Mesenchymal stem cell (in vitro differentiated cells and primary cell): ENCODE results near the gene RYR1.

Source experiments
- DNase-seq: peaks from one replicate; pipeline ENCODE4 v3.0.0-alpha.2; 2013
- H2AFZ ChIP-seq: one replicate; pipeline ENCODE4 v1.6.1; 2013; ENCODE audit warnings: low read depth, mild to moderate bottlenecking, control low read depth, inconsistent platforms, low read length, moderate library complexity
- H2AK5ac ChIP-seq: 2 replicates; pipeline ENCODE4 v1.6.1; 2013; ENCODE audit warnings: low read length, moderate library complexity, mild to moderate bottlenecking, inconsistent platforms; ENCODE audit not compliant: severe bottlenecking
- H2BK120ac ChIP-seq: one replicate; pipeline ENCODE4 v1.6.1; 2013; ENCODE audit warnings: low read depth, mild to moderate bottlenecking, inconsistent platforms, low read length, moderate library complexity
- H2BK12ac ChIP-seq, 2 experiments: one replicate each; pipeline ENCODE4 v1.6.1; 2013; ENCODE audit warnings: inconsistent platforms in 2 of 2, low read length in 2 of 2, mild to moderate bottlenecking in 2 of 2, moderate library complexity in 2 of 2, control low read depth in 1 of 2
- H2BK15ac ChIP-seq: one replicate; pipeline ENCODE4 v1.6.1; 2013; ENCODE audit warnings: mild to moderate bottlenecking, low read depth, inconsistent platforms; ENCODE audit not compliant: poor library complexity, severe bottlenecking
- H2BK5ac ChIP-seq: 2 replicates; pipeline ENCODE4 v1.6.1; 2013; ENCODE audit warnings: low read depth, mild to moderate bottlenecking, low read length, control low read depth, inconsistent platforms; ENCODE audit not compliant: poor library complexity, severe bottlenecking
- H3K14ac ChIP-seq, 2 experiments: one replicate each; pipeline ENCODE4 v1.6.1; 2013; ENCODE audit warnings: inconsistent platforms in 2 of 2, low read length in 2 of 2, control low read depth in 1 of 2, mild to moderate bottlenecking in 1 of 2, moderate library complexity in 1 of 2
- H3K18ac ChIP-seq, 2 experiments: one replicate each; pipeline ENCODE4 v1.6.1; 2013; ENCODE audit warnings: inconsistent platforms in 2 of 2, low read length in 2 of 2, control low read depth in 1 of 2, low read depth in 1 of 2, mild to moderate bottlenecking in 1 of 2
- H3K23ac ChIP-seq, 2 experiments: one replicate each; pipeline ENCODE4 v1.6.1; 2013; ENCODE audit warnings: inconsistent platforms in 2 of 2, low read length in 2 of 2, mild to moderate bottlenecking in 2 of 2, moderate library complexity in 2 of 2, control low read depth in 1 of 2
- H3K27ac ChIP-seq: 2 replicates; pipeline ENCODE4 v1.5.1; 2013; ENCODE audit warnings: mild to moderate bottlenecking, moderate library complexity, low read length, control low read depth, inconsistent platforms; ENCODE audit not compliant: poor library complexity, severe bottlenecking
- H3K27me3 ChIP-seq, 2 experiments: 2 replicates each; pipeline versions ENCODE4 v1.6.1 to v1.7.0; 2013; ENCODE audit warnings: low read length in 2 of 2, mild to moderate bottlenecking in 2 of 2, moderate library complexity in 2 of 2, control low read depth in 1 of 2, inconsistent platforms in 1 of 2; ENCODE audit not compliant: control insufficient read depth in 1 of 2, insufficient read depth in 1 of 2
- H3K36me3 ChIP-seq, 2 experiments: 2 replicates each; pipeline versions ENCODE4 v1.6.1 to v1.7.0; 2013; ENCODE audit warnings: low read length in 2 of 2, control low read depth in 1 of 2, inconsistent platforms in 1 of 2, low read depth in 1 of 2, mild to moderate bottlenecking in 1 of 2; ENCODE audit not compliant: insufficient read depth in 2 of 2, control insufficient read depth in 1 of 2
- H3K4ac ChIP-seq, 2 experiments: one replicate each; pipeline ENCODE4 v1.6.1; 2013; ENCODE audit warnings: inconsistent platforms in 2 of 2, low read length in 2 of 2, mild to moderate bottlenecking in 2 of 2, moderate library complexity in 2 of 2, control low read depth in 1 of 2, low read depth in 1 of 2
- H3K4me1 ChIP-seq: 2 replicates; pipeline ENCODE4 v1.6.1; 2013; ENCODE audit warnings: low read depth, low read length, control low read depth; ENCODE audit not compliant: control insufficient read depth, insufficient read depth
- H3K4me2 ChIP-seq: 2 replicates; pipeline ENCODE4 v1.6.1; 2013; ENCODE audit warnings: low read length, mild to moderate bottlenecking, inconsistent platforms; ENCODE audit not compliant: poor library complexity, severe bottlenecking
- H3K4me3 ChIP-seq, 2 experiments: 2 replicates each; pipeline versions ENCODE4 v1.5.1 to v1.7.0; 2013; ENCODE audit warnings: low read length in 2 of 2, mild to moderate bottlenecking in 2 of 2, control low read depth in 1 of 2, low read depth in 1 of 2; ENCODE audit not compliant: insufficient read depth in 1 of 2
- H3K79me1 ChIP-seq: replicated peaks from 2 replicates; pipeline ENCODE4 v1.6.1; 2013; ENCODE audit warnings: mild to moderate bottlenecking, control low read depth, low read length, inconsistent platforms; ENCODE audit not compliant: poor library complexity, severe bottlenecking
- H3K9ac ChIP-seq: 2 replicates; pipeline ENCODE4 v1.7.0; 2013; ENCODE audit warnings: mild to moderate bottlenecking, low read length, moderate library complexity
- H3K9me3 ChIP-seq: 2 replicates; pipeline ENCODE4 v1.7.0; 2013; ENCODE audit warnings: mild to moderate bottlenecking, low read length; ENCODE audit not compliant: control insufficient read depth
- H4K8ac ChIP-seq: one replicate; pipeline ENCODE4 v1.6.1; 2013; ENCODE audit warnings: inconsistent platforms, mild to moderate bottlenecking, low read length, moderate library complexity
- H4K91ac ChIP-seq: one replicate; pipeline ENCODE4 v1.6.1; 2013; ENCODE audit warnings: mild to moderate bottlenecking, low read length, inconsistent platforms
- WGBS: methylation state at CpG from one replicate; pipeline ENCODE4 v1.1.7; 2013; ENCODE audit warnings: mixed read lengths; 5-methylcytosine and 5-hydroxymethylcytosine counted together

RYR1 gene

GRCh38 chr19:38388349-38389100 is 45.0 kb upstream of the RYR1 start, which contains the start of gene SPRED3:
TSS of gene SPRED3 (plus strand) at chr19:38388697. CDS start at chr19:38390303, 1,606 bp downstream.
- H3K36me3 ChIP-seq, result peaks cover 35 to 46% of the 10 kb centered on the region in 2 experiments
- peak within 1 kb of the TSS; percentile 83 to 99 for H3K4ac ChIP-seq
- H3K27me3 ChIP-seq, result no peaks in the 10 kb centered on the region
- H2BK5ac ChIP-seq, result peak within 1 kb of the TSS; percentile 77
- peaks cover 43% of the 10 kb centered on the region for H3K4me1 ChIP-seq
- H3K27ac ChIP-seq, result peak within 1 kb of the TSS; percentile 84
- H2BK12ac ChIP-seq, result peak within 1 kb of the TSS; percentile 49 to 92
- peak within 1 kb of the TSS; percentile 73 for H4K8ac ChIP-seq
- H3K79me1 ChIP-seq, result peaks cover 28% of the 10 kb centered on the region
- H4K91ac ChIP-seq, result peak within 1 kb of the TSS; percentile 82
- WGBS, result under 1% methylated on average over 27 of the region's 46 CpGs
- no peak for DNase-seq
- H3K4me3 ChIP-seq, result peak within 1 kb of the TSS; percentile 81 to 90
- no peaks in the 10 kb centered on the region for H3K9me3 ChIP-seq
- peak within 1 kb of the TSS in 1 of 2 experiments; percentile 85 for H3K14ac ChIP-seq
- peak within 1 kb of the TSS; percentile 95 for H2BK120ac ChIP-seq
- peak within 1 kb of the TSS in 1 of 2 experiments; percentile 27 for H3K23ac ChIP-seq
- H2AK5ac ChIP-seq, result peak within 1 kb of the TSS; percentile 91
- peak within 1 kb of the TSS; percentile 100 for H3K4me2 ChIP-seq
- H3K9ac ChIP-seq, result peak within 1 kb of the TSS; percentile 89
- H3K18ac ChIP-seq, result peak within 1 kb of the TSS; percentile 88 to 93
- peak within 1 kb of the TSS; percentile 84 for H2BK15ac ChIP-seq
- H2AFZ ChIP-seq, result peak within 1 kb of the TSS; percentile 60

DNA sequence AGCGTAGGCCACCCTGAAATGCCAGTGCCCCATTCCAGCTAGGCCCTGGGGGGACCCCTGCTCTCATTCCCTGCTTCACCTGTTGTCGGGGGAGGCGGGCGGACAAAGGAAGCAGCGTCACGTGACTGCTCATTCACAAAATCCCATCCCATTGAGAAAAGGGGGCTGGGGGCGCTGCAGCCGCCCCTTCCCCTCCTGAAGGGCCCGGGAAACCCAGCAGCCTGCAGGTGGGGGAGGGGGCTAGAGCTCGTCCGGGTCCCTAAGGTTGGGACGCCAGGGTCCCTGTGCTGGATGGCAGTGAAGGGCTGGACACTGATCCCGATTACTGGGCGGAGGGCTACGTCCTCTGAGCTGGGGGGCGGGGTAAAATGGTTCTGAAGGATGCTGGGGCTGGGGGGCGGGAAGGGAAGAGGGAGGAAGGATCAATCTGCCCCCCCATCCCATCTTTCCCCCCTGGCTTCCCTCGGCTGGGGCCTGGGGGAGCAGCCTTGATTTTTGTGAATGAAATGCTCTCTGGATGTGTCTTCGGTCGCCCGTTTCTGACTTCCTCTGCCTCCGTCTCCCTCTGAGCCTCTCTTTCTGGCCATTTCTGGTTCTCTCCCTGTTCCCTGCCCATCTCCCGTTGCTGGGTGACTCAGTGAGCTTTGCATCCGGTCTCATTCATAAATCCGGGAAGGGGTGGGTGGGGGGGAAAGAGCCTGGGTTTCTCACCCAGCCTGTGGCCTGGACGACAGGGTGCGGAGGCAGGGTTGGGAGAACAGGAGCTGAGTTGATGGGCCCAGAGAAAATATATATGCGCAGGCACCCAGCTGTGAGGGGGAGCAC is 44.2 kb upstream of the RYR1 start:
- Histone ChIP-seq H2BK15ac (peak overlapping the region; percentile 84), H3K4ac (peak overlapping the region; percentile 83 to 99), H2AK5ac (peak overlapping the region; percentile 91), H2BK12ac (peak overlapping the region; percentile 49 to 92), H3K27ac (peak overlapping the region; percentile 84), H3K79me1 (peaks cover 27% of the 10 kb centered on the region), H3K4me3 (peak overlapping the region; percentile 81 to 90), H2BK120ac (peak overlapping the region; percentile 76), H2AFZ (peak overlapping the region; percentile 60), H2BK5ac (peak overlapping the region; percentile 77), H3K9me3 (no peaks in the 10 kb centered on the region), H3K9ac (peak overlapping the region; percentile 89), H3K14ac (peak overlapping the region in 1 of 2 experiments; percentile 85), H3K27me3 (no peaks in the 10 kb centered on the region), H3K23ac (peak overlapping the region in 1 of 2 experiments; percentile 27), H3K36me3 (peaks cover 34 to 46% of the 10 kb centered on the region in 2 experiments), H3K4me2 (peak overlapping the region; percentile 100), H4K8ac (peak overlapping the region; percentile 78), H4K91ac (peak overlapping the region; percentile 82), H3K4me1 (peaks cover 44% of the 10 kb centered on the region), H3K18ac (peak overlapping the region; percentile 88 to 93)
- 1% methylated on average over 21 of the region's 28 CpGs for WGBS
- DNase-seq, result peak; percentile 87

DNA sequence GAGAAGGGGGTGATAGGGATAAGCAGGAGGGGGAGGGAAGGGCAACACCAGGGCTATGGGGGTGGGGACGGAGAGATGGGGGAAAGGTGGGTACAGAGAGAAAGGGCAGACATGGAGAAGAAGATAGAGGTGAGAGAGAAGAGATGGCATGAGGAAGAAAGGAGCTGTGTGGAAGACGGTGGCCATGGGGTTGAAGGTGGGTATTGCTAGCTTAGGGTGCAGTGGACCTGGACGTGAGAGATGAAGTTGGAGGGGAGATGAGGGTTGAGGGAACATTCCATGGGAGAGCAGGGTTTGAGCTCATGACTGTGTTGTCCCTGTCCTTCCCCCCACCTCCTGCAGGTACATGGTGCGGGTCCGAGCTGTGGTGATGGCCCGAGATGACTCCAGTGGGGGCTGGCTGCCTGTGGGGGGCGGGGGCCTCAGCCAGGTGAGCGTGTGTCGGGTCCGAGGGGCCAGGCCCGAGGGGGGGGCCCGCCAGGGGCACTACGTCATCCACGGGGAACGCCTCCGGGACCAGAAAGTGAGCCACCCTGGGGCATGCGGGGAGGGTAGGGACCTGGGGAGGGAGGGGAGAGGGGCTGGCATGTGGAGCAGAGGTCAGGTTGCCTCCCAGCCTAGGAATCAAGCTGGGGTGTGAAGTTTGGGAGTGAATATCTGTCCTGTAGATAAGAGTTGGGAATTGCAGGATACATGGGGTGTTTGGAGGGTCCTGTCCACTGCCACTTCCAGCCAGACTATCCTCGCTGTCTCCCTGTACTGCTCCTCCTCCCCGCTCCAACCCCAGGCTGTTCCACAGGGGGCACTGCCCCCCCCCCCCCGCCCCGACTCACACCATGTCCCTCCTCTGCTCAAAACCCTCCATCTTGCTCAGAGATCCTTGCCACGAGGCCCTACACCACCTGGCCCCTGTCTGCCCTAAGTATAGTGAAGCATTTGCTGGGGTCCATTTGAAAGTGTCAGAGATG is 43.2 kb upstream of the RYR1 start:
- Histone ChIP-seq H3K4me1 (peaks cover 43% of the 10 kb centered on the region), H3K18ac (peak overlapping the region; percentile 40 to 88)
- WGBS, result 52% methylated on average over 20 of the region's 22 CpGs

More for the DNA sequence above, 43.2 kb upstream of the RYR1 start:
- Histone ChIP-seq H4K91ac (peak overlapping the region; percentile 65), H3K4me3 (peak overlapping the region; percentile 26 to 90), H4K8ac (peak overlapping the region; percentile 78), H3K14ac (peak overlapping the region in 1 of 2 experiments; percentile 85), H3K4me2 (peak overlapping the region; percentile 49), H3K23ac (peak overlapping the region in 1 of 2 experiments; percentile 14), H2BK15ac (peak overlapping the region; percentile 62), H3K9me3 (no peaks in the 10 kb centered on the region), H3K4ac (peak overlapping the region in 1 of 2 experiments; percentile 65), H2AK5ac (peak overlapping the region; percentile 33), H2BK5ac (no peak overlapping the region), H2BK120ac (peak overlapping the region; percentile 76), H3K9ac (peak overlapping the region; percentile 89), H3K79me1 (peaks cover 20% of the 10 kb centered on the region), H3K27ac (peak overlapping the region; percentile 44), H3K36me3 (peaks cover 26 to 46% of the 10 kb centered on the region in 2 experiments), H2BK12ac (peak overlapping the region; percentile 12 to 93), H3K27me3 (peaks cover 0 to 3% of the 10 kb centered on the region in 2 experiments), H2AFZ (no peak overlapping the region)
- DNase-seq, result no peak
